Endothelial cell of umbilical vein (primary cell): ENCODE measurements around the gene ETS1.

Source experiments
- CTCF ChIP-seq, 2 donors: IDR thresholded peaks; 1 replicate in 1 of 2; 2 replicates in 1 of 2; pipeline ENCODE4 v1.5.1; 2011; ENCODE audit warnings: low read length in 2 of 2, mild to moderate bottlenecking in 2 of 2, moderate library complexity in 2 of 2, control low read depth in 1 of 2, inconsistent platforms in 1 of 2, low read depth in 1 of 2; ENCODE audit not compliant: insufficient read depth in 1 of 2; ENCODE audit errors: extremely low read depth in 1 of 2
- EZH2 ChIP-seq: IDR thresholded peaks from 2 replicates; pipeline ENCODE4 v1.6.1; 2012; ENCODE audit warnings: borderline replicate concordance, low read depth, mild to moderate bottlenecking, moderate library complexity, low read length, inconsistent platforms; ENCODE audit not compliant: severe bottlenecking
- FOS ChIP-seq: IDR thresholded peaks from 2 replicates; pipeline ENCODE4 v1.6.1; 2011; ENCODE audit warnings: mild to moderate bottlenecking, low read length, moderate library complexity, borderline replicate concordance; ENCODE audit not compliant: insufficient read depth
- GATA2 ChIP-seq: IDR thresholded peaks from 2 replicates; pipeline ENCODE4 v1.7.0; 2011; ENCODE audit warnings: low read depth, mild to moderate bottlenecking, moderate library complexity, mixed read lengths, low read length; ENCODE audit not compliant: insufficient read length, insufficient read depth
- JUN ChIP-seq: IDR thresholded peaks from 2 replicates; pipeline ENCODE4 v1.6.1; 2011; ENCODE audit warnings: borderline replicate concordance, low read depth; ENCODE audit not compliant: insufficient read length, insufficient read depth
- MAX ChIP-seq: IDR thresholded peaks from 2 replicates; pipeline ENCODE4 v1.6.1; 2011; ENCODE audit not compliant: insufficient read depth, insufficient read length
- POLR2A ChIP-seq: IDR thresholded peaks from 2 replicates; pipeline ENCODE4 v1.6.1; 2012; ENCODE audit warnings: low read depth, mild to moderate bottlenecking, control low read depth, low read length
- POLR2AphosphoS5 ChIP-seq: IDR thresholded peaks from 2 replicates; pipeline ENCODE4 v1.6.1; 2012; ENCODE audit warnings: low read depth, mild to moderate bottlenecking, control low read depth, low read length, moderate library complexity; ENCODE audit not compliant: insufficient read depth

- no peak for TF ChIP-seq EZH2
- no peak for TF ChIP-seq CTCF (IDR thresholded peaks at IDR 0.05; ENCODE audit: extremely low read depth in 1 of 2, insufficient read depth in 1 of 2, low read depth in 1 of 2, low read length in 2 of 2)
- TF ChIP-seq POLR2A = no peak
- TF ChIP-seq JUN = no peak
- TF ChIP-seq POLR2AphosphoS5 = no peak
- no peak for TF ChIP-seq FOS
- no peak for TF ChIP-seq MAX
- TF ChIP-seq GATA2 = no peak
Observed at GRCh38 chr11:128447233-128447632, 140.1 kb downstream of the ETS1 start.
